ENCODE data around the gene OVOL3. TPM values are rescaled to one million over a fixed set of nuclear protein-coding genes. Genes with fewer than 3 reads are reported as not detected.

OVOL3 gene
- total and polyA plus RNA-seq, 11 donors: not detected

DNA sequence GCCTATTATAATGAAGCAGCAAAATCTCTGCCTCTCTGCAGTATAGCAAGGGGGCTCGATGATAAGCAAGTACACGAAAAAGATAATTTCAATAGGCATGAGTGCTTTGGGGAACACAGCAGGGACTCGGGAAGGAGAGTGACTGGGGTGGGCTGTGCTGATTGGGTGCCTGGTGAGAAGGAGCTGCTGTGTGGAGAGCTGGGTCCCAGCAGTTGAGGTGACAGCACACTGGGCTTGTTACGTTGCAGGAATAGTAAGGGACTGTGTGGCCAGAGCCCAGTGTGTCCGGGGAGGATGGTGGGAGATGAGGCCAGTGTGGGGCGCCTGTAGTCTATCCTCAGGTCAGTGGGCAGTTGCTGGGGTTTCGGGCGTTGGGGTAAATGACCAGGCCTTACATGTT lies 38.9 kb upstream of the OVOL3 start:
- H3K27ac ChIP-seq: no peak overlapping the region
- no peak overlapping the region for H3K4me3 ChIP-seq
- no peak for DNase-seq
- ATAC-seq: no peak
- peaks cover 0 to 3% (median 0%) of the 10 kb centered on the region in 9 donors for H3K36me3 ChIP-seq
- intact Hi-C loops (cut with DNase I): no loop called here
- WGBS, 4 donors: 66 to 80% (median 77%) methylated on average over 8 of the region's 8 CpGs
- no peaks in the 10 kb centered on the region for H3K4me1 ChIP-seq
- H3K9me3 ChIP-seq: no peaks in the 10 kb centered on the region
- TF ChIP-seq POLR2A (IDR thresholded peaks at IDR 0.05): no peak
- TF ChIP-seq, protein P1, sequence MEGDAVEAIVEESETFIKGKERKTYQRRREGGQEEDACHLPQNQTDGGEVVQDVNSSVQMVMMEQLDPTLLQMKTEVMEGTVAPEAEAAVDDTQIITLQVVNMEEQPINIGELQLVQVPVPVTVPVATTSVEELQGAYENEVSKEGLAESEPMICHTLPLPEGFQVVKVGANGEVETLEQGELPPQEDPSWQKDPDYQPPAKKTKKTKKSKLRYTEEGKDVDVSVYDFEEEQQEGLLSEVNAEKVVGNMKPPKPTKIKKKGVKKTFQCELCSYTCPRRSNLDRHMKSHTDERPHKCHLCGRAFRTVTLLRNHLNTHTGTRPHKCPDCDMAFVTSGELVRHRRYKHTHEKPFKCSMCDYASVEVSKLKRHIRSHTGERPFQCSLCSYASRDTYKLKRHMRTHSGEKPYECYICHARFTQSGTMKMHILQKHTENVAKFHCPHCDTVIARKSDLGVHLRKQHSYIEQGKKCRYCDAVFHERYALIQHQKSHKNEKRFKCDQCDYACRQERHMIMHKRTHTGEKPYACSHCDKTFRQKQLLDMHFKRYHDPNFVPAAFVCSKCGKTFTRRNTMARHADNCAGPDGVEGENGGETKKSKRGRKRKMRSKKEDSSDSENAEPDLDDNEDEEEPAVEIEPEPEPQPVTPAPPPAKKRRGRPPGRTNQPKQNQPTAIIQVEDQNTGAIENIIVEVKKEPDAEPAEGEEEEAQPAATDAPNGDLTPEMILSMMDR (IDR thresholded peaks at IDR 0.05): no peak
- H3K27me3 ChIP-seq: no peaks in the 10 kb centered on the region

DNA sequence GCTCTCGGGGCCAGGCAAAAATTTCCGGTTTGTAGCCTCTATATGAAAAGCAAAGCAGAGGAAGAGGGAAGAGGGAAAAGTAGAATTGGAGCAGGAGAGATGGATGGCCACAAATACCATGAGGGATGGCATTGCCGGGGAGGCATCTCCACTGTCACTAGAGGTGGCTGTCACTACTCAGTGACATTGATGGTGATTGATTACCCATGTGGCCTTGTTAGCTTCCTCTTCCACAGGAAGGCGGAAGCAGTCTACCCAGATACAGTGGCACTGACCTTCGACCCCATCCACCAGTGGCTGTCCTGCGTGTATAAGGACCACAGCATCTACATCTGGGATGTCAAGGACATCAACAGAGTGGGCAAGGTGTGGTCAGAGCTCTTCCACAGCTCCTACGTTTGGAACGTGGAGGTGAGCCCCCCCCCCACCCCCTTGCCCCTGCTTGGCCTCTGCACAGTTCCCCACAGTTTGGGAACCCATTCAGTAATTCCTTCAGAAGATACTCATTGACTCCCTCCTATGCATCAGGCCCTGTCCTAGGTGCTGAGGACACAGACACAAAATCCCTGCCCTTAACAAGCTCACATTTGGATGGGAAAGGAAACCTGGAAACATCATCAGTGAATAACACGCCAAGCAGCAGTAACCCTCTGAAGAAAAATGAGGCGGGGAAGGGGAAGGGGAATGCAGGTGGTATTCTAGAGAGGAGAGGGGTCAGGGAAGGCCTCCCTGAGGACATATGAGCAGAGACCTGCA lies 37.6 kb upstream of the OVOL3 start:
- H3K4me1 ChIP-seq: no peaks in the 10 kb centered on the region
- ATAC-seq (no peak), DNase-seq (no peak)
- H3K4me3 ChIP-seq: no peak overlapping the region
- 85 to 90% (median 88%) methylated on average over 10 of the region's 10 CpGs for whole genome bisulfite sequencing, 4 donors
- no peaks in the 10 kb centered on the region for H3K9me3 ChIP-seq
- H3K36me3 ChIP-seq: peaks cover 0 to 3% (median 0%) of the 10 kb centered on the region in 9 donors
- H3K27me3 ChIP-seq: no peaks in the 10 kb centered on the region
- TF ChIP-seq, protein P1 (IDR thresholded peaks at IDR 0.05): no peak
- TF ChIP-seq POLR2A (IDR thresholded peaks at IDR 0.05): no peak
- intact Hi-C loops (cut with DNase I): no loop called here
- H3K27ac ChIP-seq: no peak overlapping the region

DNA sequence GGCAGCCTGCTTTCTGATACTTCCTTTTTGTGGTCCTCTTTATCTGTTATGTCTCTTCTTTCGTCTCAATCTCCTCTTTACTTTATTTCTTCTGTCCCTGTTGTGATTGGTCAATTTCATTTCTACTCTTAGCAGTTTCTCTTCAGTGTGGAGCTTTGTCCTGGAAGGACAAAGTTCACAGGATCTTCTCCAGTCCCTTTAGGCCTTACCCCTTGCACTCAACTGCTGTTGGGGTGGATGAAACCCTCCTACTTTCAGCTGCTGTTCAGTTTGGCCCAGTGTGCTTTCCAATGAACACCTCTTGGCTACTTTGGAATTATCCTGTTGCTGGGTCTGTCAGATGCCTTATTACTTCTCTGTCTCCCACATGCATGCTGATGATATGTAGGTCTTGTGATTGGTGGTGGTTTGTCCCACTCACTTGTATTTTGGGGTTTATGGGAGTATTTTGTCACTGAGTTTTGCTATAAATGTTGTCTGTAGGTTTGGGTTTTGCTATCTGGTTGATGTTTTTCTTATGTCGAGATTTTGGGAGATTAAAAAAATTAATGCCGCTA lies 31.5 kb upstream of the OVOL3 start:
- Histone ChIP-seq H3K9me3 (no peaks in the 10 kb centered on the region), H3K4me3 (no peak overlapping the region), H3K27me3 (no peaks in the 10 kb centered on the region), H3K36me3 (peaks cover 0 to 30% (median 0%) of the 10 kb centered on the region in 9 donors), H3K27ac (no peak overlapping the region), H3K4me1 (peaks cover 0 to 3% (median 0%) of the 10 kb centered on the region in 12 donors)
- 93 to 97% (median 95%) methylated on average over 3 of the region's 3 CpGs for WGBS, 4 donors
- intact Hi-C loops (cut with DNase I): no loop called here
- TF ChIP-seq POLR2A (IDR thresholded peaks at IDR 0.05): no peak
- TF ChIP-seq, protein P1 (IDR thresholded peaks at IDR 0.05): no peak
- ATAC-seq: no peak
- DNase-seq: no peak

GRCh38 chr19:36081385-36081784 lies 29.6 kb upstream of the OVOL3 start:
- TF ChIP-seq, protein P1 (IDR thresholded peaks at IDR 0.05): no peak
- TF ChIP-seq POLR2A (IDR thresholded peaks at IDR 0.05): no peak
- DNase-seq: no peak
- H3K27ac ChIP-seq: no peak overlapping the region
- ATAC-seq: no peak
- H3K4me1 ChIP-seq: peaks cover 0 to 3% (median 0%) of the 10 kb centered on the region in 12 donors
- H3K4me3 ChIP-seq: no peak overlapping the region
- WGBS, 4 donors: 60 to 75% (median 68%) methylated on average over 3 of the region's 3 CpGs
- no peaks in the 10 kb centered on the region for H3K27me3 ChIP-seq
- H3K36me3 ChIP-seq: peaks cover 0 to 30% (median 0%) of the 10 kb centered on the region in 9 donors
- intact Hi-C loops (cut with DNase I): no loop called here
- no peaks in the 10 kb centered on the region for H3K9me3 ChIP-seq
